RCC 7860 (cell line): ENCODE results near the gene UBE2G2.

Experiments
- DNase-seq: peaks from one replicate; pipeline ENCODE4 v3.0.0-alpha.2; 2015; ENCODE audit warnings: low spot score
- FAIRE-seq: peaks from 2 replicates; lab custom pipeline; 2012; peaks lifted over from hg19 to GRCh38; lab: Jason Lieb, UNC

Gene UBE2G2

GRCh38 chr21:44801468-44802395, at the start of gene UBE2G2:
TSS of gene UBE2G2 (minus strand) at chr21:44801820. CDS start at chr21:44801748, 72 bp downstream.
- no peak for FAIRE-seq

GRCh38 chr21:44850905-44851657, 49.5 kb upstream of the UBE2G2 start:
- no peak for DNase-seq
- no peak for FAIRE-seq

More at GRCh38 chr21:44801468-44802395, at the start of gene UBE2G2:
- DNase-seq: peak; percentile 51

- DNase-seq (no peak), FAIRE-seq (no peak)
Observed at GRCh38 chr21:44850208-44850800, 48.7 kb upstream of the UBE2G2 start.

DNA sequence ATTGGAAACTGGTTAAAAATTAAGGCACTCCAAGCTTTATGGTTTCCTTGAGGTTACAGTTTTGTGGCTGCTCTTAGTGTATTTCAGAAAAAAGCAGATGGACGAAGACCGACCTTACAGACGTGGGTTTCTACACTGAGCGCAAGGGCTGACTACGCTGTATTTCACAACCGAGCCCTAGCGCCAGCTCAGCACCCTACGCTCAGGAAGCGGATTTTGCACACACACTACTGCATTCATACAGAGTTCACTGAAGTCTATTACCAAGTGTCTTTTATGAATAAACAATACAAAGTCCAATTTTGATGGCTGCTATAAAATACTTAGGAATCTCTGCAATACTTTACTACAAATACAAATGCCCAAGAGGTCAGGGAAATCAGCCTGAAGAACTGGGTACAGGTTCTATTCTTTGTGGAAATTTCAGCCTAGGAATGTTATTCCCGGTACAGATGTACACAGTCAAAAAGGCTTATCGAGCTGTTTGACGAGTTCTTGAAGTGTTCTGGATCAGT, 48.1 kb upstream of the UBE2G2 start:
- no peak for FAIRE-seq
- no peak for DNase-seq

- no peak for DNase-seq
- no peak for FAIRE-seq
Observed at GRCh38 chr21:44848821-44849521, 47.4 kb upstream of the UBE2G2 start.

GRCh38 chr21:44847261-44848056, 45.8 kb upstream of the UBE2G2 start:
- no peak for DNase-seq
- FAIRE-seq: no peak

DNA sequence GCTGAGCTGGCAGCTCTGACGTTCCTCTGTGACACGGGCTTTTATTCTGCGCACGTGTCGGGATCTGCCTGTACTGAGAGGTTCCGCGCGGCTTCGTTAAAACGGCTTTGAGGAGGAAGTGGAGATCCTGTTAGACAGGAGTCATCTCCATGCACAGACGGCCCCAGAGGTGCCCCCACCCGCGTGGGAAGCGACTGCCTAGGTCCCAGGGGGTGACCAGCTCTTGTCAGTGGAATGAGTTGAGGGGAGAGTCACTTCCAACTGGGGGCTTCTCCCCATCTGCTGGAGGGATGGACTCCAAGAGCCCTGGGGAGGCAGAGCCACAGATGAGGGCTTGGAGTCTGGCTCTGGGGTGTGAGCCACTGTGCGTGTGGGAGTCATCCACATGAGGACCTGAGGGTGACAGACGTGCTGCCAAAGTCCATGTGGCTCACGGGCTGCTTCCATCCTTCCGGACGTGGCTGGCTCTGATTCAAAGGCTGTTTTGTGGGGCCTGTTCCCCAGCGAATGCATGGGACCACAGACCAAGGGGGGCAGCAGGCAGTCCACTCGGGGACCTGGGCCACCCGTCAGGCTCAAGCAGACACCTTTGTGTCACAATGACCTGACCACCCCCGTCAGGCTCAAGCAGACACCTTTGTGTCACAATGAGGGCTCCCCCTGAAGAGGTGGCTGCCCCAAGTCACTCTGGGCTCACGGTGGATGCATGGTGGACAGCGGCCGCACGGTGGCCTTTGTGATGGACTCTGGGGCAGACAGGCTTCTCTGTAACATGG, 45.1 kb upstream of the UBE2G2 start:
- DNase-seq: no peak

GRCh38 chr21:44846224-44846484, 44.5 kb upstream of the UBE2G2 start:
- no peak for FAIRE-seq
- DNase-seq: no peak

More for the DNA sequence above, 45.1 kb upstream of the UBE2G2 start:
- no peak for FAIRE-seq

DNA sequence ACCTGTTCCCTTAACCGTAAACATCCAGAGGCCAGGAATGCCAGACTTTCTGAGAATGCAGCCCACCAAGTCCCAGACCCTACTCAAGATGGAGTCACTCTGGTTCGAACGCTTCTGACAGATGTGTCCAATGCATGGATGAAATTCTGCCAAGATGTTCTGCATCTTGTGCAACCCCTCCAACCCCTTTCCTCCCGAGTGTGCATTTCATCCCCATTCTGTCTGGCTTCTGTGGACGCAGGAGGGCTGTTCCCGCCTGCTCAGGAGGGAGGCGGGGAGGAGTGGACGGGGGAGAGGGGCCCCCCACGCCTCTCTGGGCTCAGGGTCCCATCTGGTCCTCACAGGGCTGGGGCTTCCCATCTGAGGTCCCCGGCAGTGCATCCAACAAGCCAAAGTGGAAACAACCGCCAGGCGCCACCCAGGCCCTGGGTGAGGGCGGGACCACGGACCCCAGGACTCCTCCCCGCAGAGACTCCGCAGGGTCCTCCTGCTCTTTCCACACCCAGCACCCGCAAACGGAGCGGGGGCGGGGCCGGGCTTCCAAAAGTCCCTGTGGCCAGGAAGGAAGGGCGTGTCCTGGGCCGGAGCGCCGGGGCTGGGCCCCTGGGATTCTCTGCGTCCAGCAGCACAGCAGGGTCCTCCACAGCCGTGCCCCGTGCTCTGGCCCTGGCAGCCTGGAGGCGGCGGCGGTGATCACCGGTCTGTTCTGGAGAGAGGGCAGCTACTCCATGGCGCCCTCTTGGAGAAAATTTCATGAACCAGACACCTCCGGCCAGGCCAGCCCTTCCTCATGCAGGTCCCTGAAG, 44.0 kb upstream of the UBE2G2 start:
- no peak for FAIRE-seq
- DNase-seq: peak; percentile 27

- no peak for DNase-seq
- no peak for FAIRE-seq
Observed at GRCh38 chr21:44844256-44844655, 42.6 kb upstream of the UBE2G2 start.

DNA sequence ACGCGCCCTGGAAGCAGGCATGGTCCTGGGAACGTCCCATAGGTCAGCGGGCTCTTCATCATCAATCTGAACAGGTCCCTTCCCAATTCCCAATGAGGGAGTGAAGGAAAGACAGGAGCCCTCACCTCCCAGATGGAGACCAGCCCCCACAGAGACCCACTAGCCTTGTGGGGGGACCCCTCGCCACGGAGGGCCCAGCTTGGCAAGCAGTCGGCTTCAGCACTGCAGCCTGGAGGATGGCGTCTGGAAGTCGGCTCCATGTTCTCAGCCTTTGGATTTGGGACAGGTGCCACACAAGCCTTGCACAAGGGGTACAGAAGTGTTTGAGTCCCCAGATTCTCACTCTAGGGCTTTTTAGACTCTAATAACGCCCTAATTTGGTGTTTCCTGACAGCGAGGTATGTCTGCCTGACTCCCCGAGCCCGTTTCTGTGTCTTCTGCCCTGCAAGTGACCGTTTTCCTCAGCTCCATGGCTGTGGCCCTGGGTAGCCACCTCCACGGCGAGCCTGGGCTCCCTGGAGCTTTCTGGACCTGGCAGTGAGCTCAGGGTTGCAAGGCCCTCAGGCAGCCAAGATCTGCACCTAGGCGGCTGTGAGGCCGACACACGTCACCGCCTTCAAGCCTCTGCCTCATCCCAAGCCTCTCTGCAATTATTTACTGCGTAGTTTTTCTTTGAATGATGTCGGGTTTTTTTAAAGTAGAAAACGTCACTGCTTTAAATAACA, 41.3 kb upstream of the UBE2G2 start:
- DNase-seq: no peak
- FAIRE-seq: no peak

GRCh38 chr21:44842087-44842486, 40.5 kb upstream of the UBE2G2 start:
- FAIRE-seq (no peak), DNase-seq (no peak)

DNA sequence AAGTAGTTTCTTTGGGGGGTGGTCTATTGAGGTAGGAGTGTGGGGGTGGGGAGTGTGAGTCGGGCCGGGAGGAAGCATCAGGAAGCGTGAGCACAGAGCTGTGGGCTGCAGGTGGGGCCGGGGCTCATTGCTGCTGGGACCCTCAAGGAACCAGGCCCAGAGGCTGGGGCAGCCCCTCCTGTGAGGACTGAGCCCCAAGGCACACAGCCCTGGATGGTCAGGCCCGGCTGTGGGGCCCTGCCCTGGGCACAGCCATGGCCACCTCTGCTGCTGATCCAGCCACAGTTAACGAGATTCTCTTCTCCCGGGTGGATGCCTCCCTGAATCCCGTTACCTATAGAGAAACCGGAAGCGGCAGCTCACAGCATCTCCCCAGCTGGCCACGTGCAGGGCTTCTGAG, 39.2 kb upstream of the UBE2G2 start:
- FAIRE-seq: no peak

DNA sequence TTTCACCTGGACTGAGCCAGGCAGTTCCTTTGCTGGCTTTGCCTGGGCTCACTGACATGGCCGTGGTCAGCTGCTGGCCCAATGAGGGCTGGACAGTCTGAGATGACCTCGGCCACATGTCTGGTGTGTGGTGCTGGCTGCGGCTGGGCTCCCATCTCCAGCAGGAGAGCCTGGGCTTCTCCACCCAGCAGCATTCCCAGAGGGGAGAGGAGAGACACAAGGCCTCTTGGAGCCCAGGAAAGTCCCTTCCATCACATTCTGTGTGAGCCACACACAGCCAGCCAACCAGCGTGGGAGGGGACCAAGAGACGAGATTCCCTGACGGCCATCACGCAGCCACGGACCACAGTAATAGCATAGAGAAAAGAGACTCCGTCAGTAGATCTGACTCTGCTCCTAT, 37.3 kb upstream of the UBE2G2 start:
- DNase-seq: no peak
- no peak for FAIRE-seq

More for the DNA sequence above, 39.2 kb upstream of the UBE2G2 start:
- no peak for DNase-seq

GRCh38 chr21:44838039-44838895, 36.6 kb upstream of the UBE2G2 start:
- FAIRE-seq (no peak), DNase-seq (no peak)

- no peak for DNase-seq
- FAIRE-seq: no peak
Observed at GRCh38 chr21:44837537-44837936, 35.9 kb upstream of the UBE2G2 start.
